Epithelial cell of esophagus (primary cell): Measurements from ENCODE around the gene ATP1A4.

ENCODE experiments used
- DNase-seq: peaks from one replicate; pipeline ENCODE4 v3.0.0; 2010; ENCODE audit warnings: low read depth
- H3K4me3 ChIP-seq: 2 replicates; pipeline ENCODE4 v1.5.1; 2011; ENCODE audit warnings: mild to moderate bottlenecking, low read length, control low read depth
- CTCF ChIP-seq: IDR thresholded peaks from 2 replicates; pipeline ENCODE4 v1.5.1; 2011; ENCODE audit warnings: low read depth, mild to moderate bottlenecking, low read length, control low read depth, inconsistent platforms; ENCODE audit not compliant: insufficient read depth; ENCODE audit errors: missing control alignments

Gene ATP1A4

GRCh38 chr1:160151303-160151702 lies at the start of gene ATP1A4:
Gene ATP1A4, plus strand, starts transcription at chr1:160151603. Its CDS starts 438 bp downstream, at chr1:160152041.
- no peak for DNase-seq
- no peak for TF ChIP-seq CTCF
- H3K4me3 ChIP-seq = no peak within 1 kb of the TSS

DNA sequence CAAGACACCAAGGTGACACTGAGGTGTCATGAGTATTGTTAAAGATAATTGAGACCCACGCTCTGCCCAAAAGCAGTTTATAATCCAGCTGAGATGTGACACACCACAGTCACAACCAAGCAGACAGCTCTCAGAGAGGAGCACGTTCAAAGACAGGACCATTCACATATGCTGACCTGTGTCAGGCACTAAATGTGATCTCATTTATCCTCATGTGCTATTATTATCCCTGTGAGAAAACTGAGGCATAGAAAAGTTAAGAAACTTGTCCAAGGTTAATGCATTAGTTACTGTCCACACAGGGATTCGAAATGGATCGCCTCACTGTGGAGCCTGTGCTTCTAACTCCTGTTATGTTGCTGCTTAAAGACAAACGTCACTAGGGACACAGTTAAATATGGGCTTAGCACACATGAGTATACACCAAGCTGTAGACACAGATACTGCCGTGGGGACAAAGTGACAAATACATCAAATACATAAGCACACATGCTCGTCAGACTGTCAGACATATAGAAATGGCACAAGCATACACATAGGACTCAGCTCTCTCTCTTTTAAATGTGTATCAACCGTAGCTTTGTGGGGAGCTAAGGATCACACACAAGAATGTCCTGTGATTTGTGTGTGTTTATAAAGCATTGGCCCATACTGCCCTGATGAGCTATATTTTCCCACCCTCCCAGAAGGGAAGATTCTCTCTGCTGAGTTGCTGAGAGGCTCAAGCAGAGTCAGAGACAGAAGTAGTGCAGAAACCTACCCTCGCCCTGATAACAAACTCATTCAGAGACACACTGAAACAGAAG lies 49.5 kb upstream of the ATP1A4 start:
- no peak for TF ChIP-seq CTCF
- no peak overlapping the region for H3K4me3 ChIP-seq
- DNase-seq = no peak

GRCh38 chr1:160103658-160104408 lies 47.6 kb upstream of the ATP1A4 start:
- no peak overlapping the region for H3K4me3 ChIP-seq
- no peak for DNase-seq
- no peak for TF ChIP-seq CTCF

DNA sequence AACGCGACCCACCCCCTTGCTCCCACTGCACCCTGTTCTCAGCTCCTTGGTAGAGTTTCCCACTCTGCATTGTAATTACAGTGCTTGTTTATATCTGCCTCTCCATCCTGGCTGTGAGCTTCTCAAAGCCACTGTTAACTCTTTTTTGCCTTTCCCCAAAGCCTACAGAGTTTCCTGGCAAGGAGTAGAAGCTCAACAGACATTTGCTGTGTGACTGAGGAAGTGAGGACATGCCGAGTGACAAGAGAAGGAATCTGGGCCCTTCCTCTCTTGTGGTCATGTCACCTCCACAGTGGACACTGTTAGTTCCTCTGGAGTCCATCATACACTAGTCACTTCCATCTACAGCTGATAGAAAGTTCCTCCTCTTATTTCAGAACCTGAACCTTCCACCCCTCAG lies 46.9 kb upstream of the ATP1A4 start:
- no peak for TF ChIP-seq CTCF
- H3K4me3 ChIP-seq = no peak overlapping the region
- DNase-seq = no peak

DNA sequence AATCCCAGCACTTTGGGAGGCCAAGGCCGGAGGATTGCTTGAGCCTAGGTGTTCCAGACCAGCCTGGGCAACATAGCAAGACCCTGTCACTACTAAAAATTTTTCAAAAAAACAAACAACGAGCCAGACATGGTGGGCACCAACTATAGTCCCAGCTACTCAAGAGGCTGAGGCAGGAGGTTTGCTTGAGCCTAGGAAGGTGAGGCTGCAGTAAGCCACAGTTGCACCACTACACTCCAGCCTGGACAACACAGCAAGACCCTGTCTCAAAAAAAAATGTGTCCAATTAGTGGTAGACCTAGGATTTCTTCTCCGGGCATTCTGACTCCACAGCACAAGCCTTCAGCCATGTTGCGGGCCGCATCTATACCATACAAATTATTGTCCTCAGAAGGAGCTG lies 46.2 kb upstream of the ATP1A4 start:
- H3K4me3 ChIP-seq = no peak overlapping the region
- no peak for TF ChIP-seq CTCF
- no peak for DNase-seq

- no peak for DNase-seq
- no peak overlapping the region for H3K4me3 ChIP-seq
- no peak for TF ChIP-seq CTCF
These were observed 43.9 kb upstream of the ATP1A4 start for GRCh38 chr1:160107512-160107911.
